ENCODE measurements around the gene AOPEP.
"Not testable (repeated sequence)": the region's sequence is repeated elsewhere in the genome, so short reads cannot be mapped to it uniquely, and the experiment has no call there.

AOPEP gene

GRCh38 chr9:94874316-94874715, 147.8 kb downstream of the AOPEP start:
- H3K27ac ChIP-seq (ENCODE audit: low read length) = no peak overlapping the region
- H3K9me3 ChIP-seq (ENCODE audit: control insufficient read depth in 1 of 2, low read length in 2 of 2) = no peaks in the 10 kb centered on the region
- H3K36me3 ChIP-seq (ENCODE audit: control insufficient read depth in 1 of 2, insufficient read depth in 2 of 2, low read length in 2 of 2) = no peaks in the 10 kb centered on the region
- H3K27me3 ChIP-seq (ENCODE audit: low read depth, low read length) = no peaks in the 10 kb centered on the region
- H3K4me3 ChIP-seq (ENCODE audit: low read depth in 1 of 2, low read length in 2 of 2) = no peak overlapping the region
- peaks cover 4 to 6% of the 10 kb centered on the region in 2 donors for H3K4me1 ChIP-seq (ENCODE audit: control insufficient read depth in 1 of 2, insufficient read depth in 2 of 2, low read length in 2 of 2)

GRCh38 chr9:94875300-94876020, 149.0 kb downstream of the AOPEP start:
- Histone ChIP-seq H3K36me3 (ENCODE audit: control insufficient read depth in 1 of 2, insufficient read depth in 2 of 2, low read length in 2 of 2) (no peaks in the 10 kb centered on the region), H3K27me3 (ENCODE audit: low read depth, low read length) (no peaks in the 10 kb centered on the region), H3K27ac (ENCODE audit: low read length) (no peak overlapping the region), H3K4me3 (ENCODE audit: low read depth in 1 of 2, low read length in 2 of 2) (no peak overlapping the region), H3K9me3 (ENCODE audit: control insufficient read depth in 1 of 2, low read length in 2 of 2) (no peaks in the 10 kb centered on the region), H3K4me1 (ENCODE audit: control insufficient read depth in 1 of 2, insufficient read depth in 2 of 2, low read length in 2 of 2) (peaks cover 4 to 6% of the 10 kb centered on the region in 2 donors)

- not testable (repeated sequence) for H3K4me1 ChIP-seq (ENCODE audit: control insufficient read depth in 1 of 2, insufficient read depth in 2 of 2, low read length in 2 of 2); H3K4me3 ChIP-seq (ENCODE audit: low read depth in 1 of 2, low read length in 2 of 2); H3K9me3 ChIP-seq (ENCODE audit: control insufficient read depth in 1 of 2, low read length in 2 of 2); H3K27ac ChIP-seq (ENCODE audit: low read length); H3K27me3 ChIP-seq (ENCODE audit: low read depth, low read length); H3K36me3 ChIP-seq (ENCODE audit: control insufficient read depth in 1 of 2, insufficient read depth in 2 of 2, low read length in 2 of 2)
Measured at GRCh38 chr9:94878804-94879203, 152.3 kb downstream of the AOPEP start.

- Histone ChIP-seq H3K4me1 (ENCODE audit: control insufficient read depth in 1 of 2, insufficient read depth in 2 of 2, low read length in 2 of 2) (peaks cover 0 to 10% of the 10 kb centered on the region in 2 donors), H3K4me3 (ENCODE audit: low read depth in 1 of 2, low read length in 2 of 2) (no peak overlapping the region), H3K27ac (ENCODE audit: low read length) (no peak overlapping the region), H3K27me3 (ENCODE audit: low read depth, low read length) (no peaks in the 10 kb centered on the region), H3K36me3 (ENCODE audit: control insufficient read depth in 1 of 2, insufficient read depth in 2 of 2, low read length in 2 of 2) (no peaks in the 10 kb centered on the region), H3K9me3 (ENCODE audit: control insufficient read depth in 1 of 2, low read length in 2 of 2) (no peaks in the 10 kb centered on the region)
Measured at GRCh38 chr9:94879230-94879629, 152.7 kb downstream of the AOPEP start.

GRCh38 chr9:94881023-94881422, 154.5 kb downstream of the AOPEP start:
- H3K4me3 ChIP-seq (ENCODE audit: low read depth in 1 of 2, low read length in 2 of 2) = no peak overlapping the region
- peaks cover 0 to 5% of the 10 kb centered on the region in 2 donors for H3K4me1 ChIP-seq (ENCODE audit: control insufficient read depth in 1 of 2, insufficient read depth in 2 of 2, low read length in 2 of 2)
- no peaks in the 10 kb centered on the region for H3K36me3 ChIP-seq (ENCODE audit: control insufficient read depth in 1 of 2, insufficient read depth in 2 of 2, low read length in 2 of 2)
- H3K27ac ChIP-seq (ENCODE audit: low read length) = no peak overlapping the region
- no peaks in the 10 kb centered on the region for H3K9me3 ChIP-seq (ENCODE audit: control insufficient read depth in 1 of 2, low read length in 2 of 2)
- no peaks in the 10 kb centered on the region for H3K27me3 ChIP-seq (ENCODE audit: low read depth, low read length)

GRCh38 chr9:94881454-94881853, 155.0 kb downstream of the AOPEP start:
- Histone ChIP-seq H3K27ac (ENCODE audit: low read length) (no peak overlapping the region), H3K9me3 (ENCODE audit: control insufficient read depth in 1 of 2, low read length in 2 of 2) (no peaks in the 10 kb centered on the region), H3K4me3 (ENCODE audit: low read depth in 1 of 2, low read length in 2 of 2) (no peak overlapping the region), H3K27me3 (ENCODE audit: low read depth, low read length) (no peaks in the 10 kb centered on the region), H3K4me1 (ENCODE audit: control insufficient read depth in 1 of 2, insufficient read depth in 2 of 2, low read length in 2 of 2) (peaks cover 0 to 5% of the 10 kb centered on the region in 2 donors), H3K36me3 (ENCODE audit: control insufficient read depth in 1 of 2, insufficient read depth in 2 of 2, low read length in 2 of 2) (no peaks in the 10 kb centered on the region)

- peaks cover 0 to 5% of the 10 kb centered on the region in 2 donors for H3K4me1 ChIP-seq (ENCODE audit: control insufficient read depth in 1 of 2, insufficient read depth in 2 of 2, low read length in 2 of 2)
- no peak overlapping the region for H3K27ac ChIP-seq (ENCODE audit: low read length)
Measured at GRCh38 chr9:94881940-94882339, 155.4 kb downstream of the AOPEP start.

GRCh38 chr9:94882966-94883641, 156.6 kb downstream of the AOPEP start:
- no peak overlapping the region for H3K4me3 ChIP-seq (ENCODE audit: low read depth in 1 of 2, low read length in 2 of 2)
- no peaks in the 10 kb centered on the region for H3K9me3 ChIP-seq (ENCODE audit: control insufficient read depth in 1 of 2, low read length in 2 of 2)
- H3K36me3 ChIP-seq (ENCODE audit: control insufficient read depth in 1 of 2, insufficient read depth in 2 of 2, low read length in 2 of 2) = no peaks in the 10 kb centered on the region
- H3K27me3 ChIP-seq (ENCODE audit: low read depth, low read length) = no peaks in the 10 kb centered on the region
- peaks cover 0 to 5% of the 10 kb centered on the region in 2 donors for H3K4me1 ChIP-seq (ENCODE audit: control insufficient read depth in 1 of 2, insufficient read depth in 2 of 2, low read length in 2 of 2)
- no peak overlapping the region for H3K27ac ChIP-seq (ENCODE audit: low read length)

More at GRCh38 chr9:94881940-94882339, 155.4 kb downstream of the AOPEP start:
- H3K4me3 ChIP-seq (ENCODE audit: low read depth in 1 of 2, low read length in 2 of 2) = no peak overlapping the region
- no peaks in the 10 kb centered on the region for H3K27me3 ChIP-seq (ENCODE audit: low read depth, low read length)
- H3K36me3 ChIP-seq (ENCODE audit: control insufficient read depth in 1 of 2, insufficient read depth in 2 of 2, low read length in 2 of 2) = no peaks in the 10 kb centered on the region
- no peaks in the 10 kb centered on the region for H3K9me3 ChIP-seq (ENCODE audit: control insufficient read depth in 1 of 2, low read length in 2 of 2)

- peaks cover 0 to 5% of the 10 kb centered on the region in 2 donors for H3K4me1 ChIP-seq (ENCODE audit: control insufficient read depth in 1 of 2, insufficient read depth in 2 of 2, low read length in 2 of 2)
- no peaks in the 10 kb centered on the region for H3K27me3 ChIP-seq (ENCODE audit: low read depth, low read length)
- H3K36me3 ChIP-seq (ENCODE audit: control insufficient read depth in 1 of 2, insufficient read depth in 2 of 2, low read length in 2 of 2) = no peaks in the 10 kb centered on the region
- H3K9me3 ChIP-seq (ENCODE audit: control insufficient read depth in 1 of 2, low read length in 2 of 2) = peaks cover 2% of the 10 kb centered on the region in 2 donors
- H3K4me3 ChIP-seq (ENCODE audit: low read depth in 1 of 2, low read length in 2 of 2) = no peak overlapping the region
- no peak overlapping the region for H3K27ac ChIP-seq (ENCODE audit: low read length)
Measured at GRCh38 chr9:94885854-94886447, 159.5 kb downstream of the AOPEP start.

GRCh38 chr9:94887721-94888120, 161.2 kb downstream of the AOPEP start:
- H3K9me3 ChIP-seq (ENCODE audit: control insufficient read depth in 1 of 2, low read length in 2 of 2) = peaks cover 3 to 8% of the 10 kb centered on the region in 2 donors
- H3K36me3 ChIP-seq (ENCODE audit: control insufficient read depth in 1 of 2, insufficient read depth in 2 of 2, low read length in 2 of 2) = no peaks in the 10 kb centered on the region
- H3K4me3 ChIP-seq (ENCODE audit: low read depth in 1 of 2, low read length in 2 of 2) = no peak overlapping the region
- no peaks in the 10 kb centered on the region for H3K4me1 ChIP-seq (ENCODE audit: control insufficient read depth in 1 of 2, insufficient read depth in 2 of 2, low read length in 2 of 2)
- no peak overlapping the region for H3K27ac ChIP-seq (ENCODE audit: low read length)
- H3K27me3 ChIP-seq (ENCODE audit: low read depth, low read length) = no peaks in the 10 kb centered on the region

- no peaks in the 10 kb centered on the region for H3K27me3 ChIP-seq (ENCODE audit: low read depth, low read length)
- H3K27ac ChIP-seq (ENCODE audit: low read length) = no peak overlapping the region
- H3K4me1 ChIP-seq (ENCODE audit: control insufficient read depth in 1 of 2, insufficient read depth in 2 of 2, low read length in 2 of 2) = no peaks in the 10 kb centered on the region
- no peaks in the 10 kb centered on the region for H3K36me3 ChIP-seq (ENCODE audit: control insufficient read depth in 1 of 2, insufficient read depth in 2 of 2, low read length in 2 of 2)
- H3K9me3 ChIP-seq (ENCODE audit: control insufficient read depth in 1 of 2, low read length in 2 of 2) = peaks cover 3 to 8% of the 10 kb centered on the region in 2 donors
- H3K4me3 ChIP-seq (ENCODE audit: low read depth in 1 of 2, low read length in 2 of 2) = no peak overlapping the region
Measured at GRCh38 chr9:94888775-94889174, 162.3 kb downstream of the AOPEP start.
